Fibroblast of lung (primary cell): ENCODE measurements around the gene ETS1. TPM values are rescaled to one million over a fixed set of nuclear protein-coding genes. Genes with fewer than 3 reads are reported as not detected.
A peak's percentile ranks its signal among the peaks of the same experiment; 100 is the strongest.
"Not testable (repeated sequence)": the region's sequence is repeated elsewhere in the genome, so short reads cannot be mapped to it uniquely, and the experiment has no call there.

Experiments used
- DNase-seq, 2 donors: peaks; one replicate each; pipeline versions ENCODE4 v3.0.0 to v3.0.0-alpha.2; 2010; ENCODE audit warnings: low read depth in 2 of 2
- H2AFZ ChIP-seq: 2 replicates; pipeline ENCODE4 v1.5.1; 2012; ENCODE audit warnings: low read length, control low read depth, inconsistent platforms
- H3K27ac ChIP-seq: 2 replicates; pipeline ENCODE4 v1.5.1; 2011; ENCODE audit warnings: low read length, control low read depth; ENCODE audit not compliant: insufficient read depth
- H3K27me3 ChIP-seq: 2 replicates; pipeline ENCODE4 v1.5.1; 2011; ENCODE audit warnings: mild to moderate bottlenecking, low read length; ENCODE audit not compliant: control insufficient read depth, insufficient read depth
- H3K36me3 ChIP-seq: 2 replicates; pipeline ENCODE4 v1.5.1; 2011; ENCODE audit warnings: low read length; ENCODE audit not compliant: control insufficient read depth, insufficient read depth
- H3K4me1 ChIP-seq: 2 replicates; pipeline ENCODE4 v1.5.1; 2011; ENCODE audit warnings: low read length; ENCODE audit not compliant: control insufficient read depth, insufficient read depth; ENCODE audit errors: extremely low read depth
- H3K4me2 ChIP-seq: 2 replicates; pipeline ENCODE4 v1.5.1; 2011; ENCODE audit warnings: low read length, control low read depth; ENCODE audit not compliant: insufficient read depth; ENCODE audit errors: extremely low read depth
- H3K4me3 ChIP-seq, 4 experiments: fragments of 200-600 bp in 1 of 4; sonication (generic) in 1 of 4; replicated peaks in 1 of 4; 2 replicates each; pipeline ENCODE4 v1.5.1; 2011 to 2016; ENCODE audit warnings: low read length in 4 of 4, low read depth in 3 of 4, mild to moderate bottlenecking in 3 of 4, control low read depth in 2 of 4, inconsistent platforms in 1 of 4, mixed read lengths in 1 of 4; ENCODE audit not compliant: insufficient read depth in 1 of 4; ENCODE audit errors: control extremely low read depth in 1 of 4
- H3K79me2 ChIP-seq: 2 replicates; pipeline ENCODE4 v1.5.1; 2012; ENCODE audit warnings: mild to moderate bottlenecking, low read length, inconsistent platforms; ENCODE audit not compliant: control insufficient read depth, insufficient read depth
- H3K9ac ChIP-seq: 2 replicates; pipeline ENCODE4 v1.5.1; 2011; ENCODE audit warnings: mild to moderate bottlenecking, low read length, control low read depth; ENCODE audit not compliant: insufficient read depth
- H3K9me3 ChIP-seq: 2 replicates; pipeline ENCODE4 v1.5.1; 2012; ENCODE audit warnings: low read depth, low read length; ENCODE audit not compliant: control insufficient read depth, insufficient read depth
- H4K20me1 ChIP-seq: 2 replicates; pipeline ENCODE4 v1.5.1; 2011; ENCODE audit warnings: low read length; ENCODE audit not compliant: control insufficient read depth, insufficient read depth; ENCODE audit errors: extremely low read depth
- CTCF ChIP-seq, 2 donors: IDR thresholded peaks in 1 of 2; conservative IDR thresholded peaks in 1 of 2; 1 replicate in 1 of 2; 2 replicates in 1 of 2; pipeline ENCODE4 v1.5.1; 2011 to 2012; ENCODE audit warnings: low read length in 2 of 2, control low read depth in 1 of 2, inconsistent platforms in 1 of 2, low read depth in 1 of 2, mild to moderate bottlenecking in 1 of 2
- EZH2 ChIP-seq: IDR thresholded peaks from 2 replicates; pipeline ENCODE4 v1.5.1; 2012; ENCODE audit warnings: low read length, control low read depth, mild to moderate bottlenecking; ENCODE audit errors: missing control alignments
- polyA plus RNA-seq, 2 donors: library from polyadenylated mRNA; depleted of rRNA in 1 of 2; stranded (reverse) in 1 of 2; unstranded in 1 of 2; fragments of >200 nt; gene quantifications; 2 replicates each; pipeline ENCODE4 v1.2.1, GENCODE V29; 2011 to 2012; ENCODE audit warnings: missing spikeins in 1 of 2
- total RNA-seq: library from RNA; depleted of rRNA; stranded (reverse); fragments of >200 nt; gene quantifications from 2 replicates; pipeline ENCODE4 v1.2.1, GENCODE V29; 2014

ETS1 gene
- total and polyA plus RNA-seq, 2 donors (not counting 1 experiment from before 2014, with no cell fraction given) = 51.5 to 51.7 TPM

GRCh38 chr11:128450882-128451651 lies 136.3 kb downstream of the ETS1 start:
- no peak for DNase-seq
- Histone ChIP-seq H3K4me2 (peak overlapping the region; percentile 72), H3K27me3 (no peaks in the 10 kb centered on the region), H3K4me3 (peak overlapping the region in 2 of 4 experiments; percentile 15 to 39), H3K9ac (no peak overlapping the region), H3K4me1 (peaks cover 20% of the 10 kb centered on the region), H3K27ac (peak overlapping the region; percentile 17), H3K36me3 (no peaks in the 10 kb centered on the region), H4K20me1 (no peaks in the 10 kb centered on the region), H2AFZ (peak overlapping the region; percentile 13), H3K79me2 (no peaks in the 10 kb centered on the region), H3K9me3 (no peaks in the 10 kb centered on the region)
- no peak for TF ChIP-seq EZH2
- no peak for TF ChIP-seq CTCF (conservative IDR thresholded peaks at IDR 0.05 in 1 of 2, IDR thresholded peaks at IDR 0.05 in 1 of 2; ENCODE audit: low read depth in 1 of 2, low read length in 2 of 2)

GRCh38 chr11:128450425-128450824 lies 136.9 kb downstream of the ETS1 start:
- not testable (repeated sequence) for H3K9me3 ChIP-seq, DNase-seq, H3K36me3 ChIP-seq, H3K27ac ChIP-seq, H3K4me2 ChIP-seq, H3K4me3 ChIP-seq, H2AFZ ChIP-seq, H3K9ac ChIP-seq, H4K20me1 ChIP-seq, H3K79me2 ChIP-seq, H3K27me3 ChIP-seq
- peaks cover 20% of the 10 kb centered on the region for H3K4me1 ChIP-seq

GRCh38 chr11:128448981-128449713 lies 138.2 kb downstream of the ETS1 start:
- H3K4me1 ChIP-seq = peaks cover 20% of the 10 kb centered on the region
- H3K4me2 ChIP-seq = no peak overlapping the region
- H3K79me2 ChIP-seq = no peaks in the 10 kb centered on the region
- DNase-seq = peak in 1 of 2 donors; percentile 70
- no peak for TF ChIP-seq CTCF (conservative IDR thresholded peaks at IDR 0.05 in 1 of 2, IDR thresholded peaks at IDR 0.05 in 1 of 2; ENCODE audit: low read depth in 1 of 2, low read length in 2 of 2)
- H3K9me3 ChIP-seq = no peaks in the 10 kb centered on the region
- no peak overlapping the region for H3K9ac ChIP-seq
- no peak overlapping the region for H3K4me3 ChIP-seq
- H3K27ac ChIP-seq = no peak overlapping the region
- no peaks in the 10 kb centered on the region for H3K36me3 ChIP-seq
- H2AFZ ChIP-seq = no peak overlapping the region
- no peaks in the 10 kb centered on the region for H4K20me1 ChIP-seq
- no peaks in the 10 kb centered on the region for H3K27me3 ChIP-seq
